NCI-H82 (cell line): ENCODE results near the gene CLN3.
"Not testable (repeated sequence)": the region's sequence is repeated elsewhere in the genome, so short reads cannot be mapped to it uniquely, and the experiment has no call there.

ENCODE experiments used
- DNase-seq: peaks from one replicate; lab custom pipeline; 2025; lab: John Stamatoyannopoulos, UW

CLN3 gene

GRCh38 chr16:28513484-28514181 is 21.8 kb upstream of the CLN3 start:
- DNase-seq, result no peak

GRCh38 chr16:28511801-28512789 is 20.2 kb upstream of the CLN3 start:
- DNase-seq, result no peak

GRCh38 chr16:28511031-28511430 is 19.2 kb upstream of the CLN3 start:
- DNase-seq, result no peak

- DNase-seq, result no peak
Measured at GRCh38 chr16:28505489-28506137, 13.7 kb upstream of the CLN3 start.

GRCh38 chr16:28504707-28505404 is 13.0 kb upstream of the CLN3 start:
- no peak for DNase-seq

GRCh38 chr16:28503470-28504259 is 11.8 kb upstream of the CLN3 start:
- DNase-seq, result no peak

GRCh38 chr16:28502290-28502689 is 10.4 kb upstream of the CLN3 start:
- no peak for DNase-seq

- no peak for DNase-seq
Measured at GRCh38 chr16:28501258-28502232, 9.7 kb upstream of the CLN3 start.

GRCh38 chr16:28500476-28501180 is 8.8 kb upstream of the CLN3 start:
- DNase-seq, result not testable (repeated sequence)

- DNase-seq, result no peak
Measured at GRCh38 chr16:28499854-28500253, 8.0 kb upstream of the CLN3 start.

- no peak for DNase-seq
Measured at GRCh38 chr16:28498666-28499381, 7.0 kb upstream of the CLN3 start.

GRCh38 chr16:28497861-28498599 is 6.2 kb upstream of the CLN3 start:
- DNase-seq, result no peak

- no peak for DNase-seq
Measured at GRCh38 chr16:28497386-28497785, 5.5 kb upstream of the CLN3 start.

- no peak for DNase-seq
Measured at GRCh38 chr16:28496844-28497243, 5.0 kb upstream of the CLN3 start.

- DNase-seq, result no peak
Measured at GRCh38 chr16:28495795-28496749, 4.2 kb upstream of the CLN3 start.

GRCh38 chr16:28495098-28495793 is 3.4 kb upstream of the CLN3 start:
- no peak for DNase-seq
